ENCODE results near the gene CCDC107.

DNA sequence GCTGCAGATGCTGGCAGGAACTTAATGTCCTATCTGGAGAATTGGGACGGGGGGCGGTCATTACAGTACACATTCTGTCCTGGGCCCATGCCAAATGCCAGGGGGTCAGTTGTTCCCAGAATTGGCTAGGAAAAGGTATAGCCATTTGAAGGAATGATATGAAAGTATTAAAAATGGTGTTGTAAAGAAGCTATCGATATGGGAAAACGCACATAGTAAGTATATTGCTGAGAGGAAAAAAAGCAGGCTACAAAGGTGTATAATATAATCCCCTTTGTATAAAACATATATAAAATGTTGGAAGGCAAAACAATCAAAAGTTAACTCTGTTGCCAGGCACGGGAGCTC is 7.4 kb downstream of the CCDC107 start:
- TF ChIP-seq, protein P1, sequence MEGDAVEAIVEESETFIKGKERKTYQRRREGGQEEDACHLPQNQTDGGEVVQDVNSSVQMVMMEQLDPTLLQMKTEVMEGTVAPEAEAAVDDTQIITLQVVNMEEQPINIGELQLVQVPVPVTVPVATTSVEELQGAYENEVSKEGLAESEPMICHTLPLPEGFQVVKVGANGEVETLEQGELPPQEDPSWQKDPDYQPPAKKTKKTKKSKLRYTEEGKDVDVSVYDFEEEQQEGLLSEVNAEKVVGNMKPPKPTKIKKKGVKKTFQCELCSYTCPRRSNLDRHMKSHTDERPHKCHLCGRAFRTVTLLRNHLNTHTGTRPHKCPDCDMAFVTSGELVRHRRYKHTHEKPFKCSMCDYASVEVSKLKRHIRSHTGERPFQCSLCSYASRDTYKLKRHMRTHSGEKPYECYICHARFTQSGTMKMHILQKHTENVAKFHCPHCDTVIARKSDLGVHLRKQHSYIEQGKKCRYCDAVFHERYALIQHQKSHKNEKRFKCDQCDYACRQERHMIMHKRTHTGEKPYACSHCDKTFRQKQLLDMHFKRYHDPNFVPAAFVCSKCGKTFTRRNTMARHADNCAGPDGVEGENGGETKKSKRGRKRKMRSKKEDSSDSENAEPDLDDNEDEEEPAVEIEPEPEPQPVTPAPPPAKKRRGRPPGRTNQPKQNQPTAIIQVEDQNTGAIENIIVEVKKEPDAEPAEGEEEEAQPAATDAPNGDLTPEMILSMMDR (IDR thresholded peaks at IDR 0.05) = no peak
- TF ChIP-seq POLR2A (IDR thresholded peaks at IDR 0.05) = no peak
